Gastroesophageal sphincter (tissue), 3 donors: ENCODE results near the gene TAF4.

Source experiments
- POLR2AphosphoS5 ChIP-seq: sonication (generic); formaldehyde crosslinking; IDR thresholded peaks from one replicate; pipeline ENCODE4 v1.6.1; 2017; ENCODE audit warnings: antibody characterized with exemption
- TF ChIP-seq, protein P1 (sequence below), 4 experiments: fragments of 200-600 bp in 2 of 4; fragments of 450-650 bp in 2 of 4; sonication (generic) in 1 of 4; IDR thresholded peaks; one replicate each; pipeline ENCODE4 v1.5.1; 2017 to 2019; ENCODE audit warnings: antibody characterized with exemption in 4 of 4, mild to moderate bottlenecking in 2 of 4, moderate library complexity in 2 of 4

DNA sequence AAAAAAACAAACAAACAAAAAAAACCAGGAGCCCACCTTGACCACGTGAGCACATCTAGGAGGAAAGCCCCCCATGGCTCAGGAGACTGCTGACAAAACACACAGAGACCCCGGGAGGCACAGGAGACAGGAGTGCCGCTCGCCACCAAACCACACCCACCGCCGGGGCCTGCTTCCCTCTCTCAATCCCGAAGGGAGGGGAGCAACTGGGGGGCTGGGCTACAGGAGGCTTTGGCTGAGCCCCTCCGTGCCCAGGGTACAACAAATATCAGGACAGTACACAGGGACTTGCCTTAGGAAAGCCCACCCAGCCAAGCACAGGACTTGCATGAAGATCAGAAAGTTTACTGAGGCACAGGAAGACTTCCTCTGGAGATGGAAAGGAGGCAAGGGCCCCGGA is 102.5 kb downstream of the TAF4 start:
- no peak for TF ChIP-seq POLR2AphosphoS5
- TF ChIP-seq, protein P1, sequence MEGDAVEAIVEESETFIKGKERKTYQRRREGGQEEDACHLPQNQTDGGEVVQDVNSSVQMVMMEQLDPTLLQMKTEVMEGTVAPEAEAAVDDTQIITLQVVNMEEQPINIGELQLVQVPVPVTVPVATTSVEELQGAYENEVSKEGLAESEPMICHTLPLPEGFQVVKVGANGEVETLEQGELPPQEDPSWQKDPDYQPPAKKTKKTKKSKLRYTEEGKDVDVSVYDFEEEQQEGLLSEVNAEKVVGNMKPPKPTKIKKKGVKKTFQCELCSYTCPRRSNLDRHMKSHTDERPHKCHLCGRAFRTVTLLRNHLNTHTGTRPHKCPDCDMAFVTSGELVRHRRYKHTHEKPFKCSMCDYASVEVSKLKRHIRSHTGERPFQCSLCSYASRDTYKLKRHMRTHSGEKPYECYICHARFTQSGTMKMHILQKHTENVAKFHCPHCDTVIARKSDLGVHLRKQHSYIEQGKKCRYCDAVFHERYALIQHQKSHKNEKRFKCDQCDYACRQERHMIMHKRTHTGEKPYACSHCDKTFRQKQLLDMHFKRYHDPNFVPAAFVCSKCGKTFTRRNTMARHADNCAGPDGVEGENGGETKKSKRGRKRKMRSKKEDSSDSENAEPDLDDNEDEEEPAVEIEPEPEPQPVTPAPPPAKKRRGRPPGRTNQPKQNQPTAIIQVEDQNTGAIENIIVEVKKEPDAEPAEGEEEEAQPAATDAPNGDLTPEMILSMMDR (IDR thresholded peaks at IDR 0.05), result no peak
